MM.1S (cell line): Measurements from ENCODE around the gene CFAP73.
"Not testable (repeated sequence)": the region's sequence is repeated elsewhere in the genome, so short reads cannot be mapped to it uniquely, and the experiment has no call there.

Experiments
- DNase-seq: peaks from one replicate; pipeline ENCODE4 v3.0.0-alpha.2; 2015
- H2AFZ ChIP-seq: fragments of 300-600 bp; sonication (generic); 2 replicates; pipeline ENCODE4 v1.6.0; 2016; ENCODE audit warnings: antibody characterized with exemption, low read length
- H3F3A ChIP-seq: fragments of 300-600 bp; sonication (generic); 2 replicates; pipeline ENCODE4 v1.6.1; 2016; ENCODE audit warnings: mild to moderate bottlenecking, antibody characterized with exemption, low read length, moderate library complexity, mixed read lengths; ENCODE audit not compliant: insufficient read depth
- H3K27ac ChIP-seq: fragments of 300-600 bp; sonication (generic); 2 replicates; pipeline ENCODE4 v1.5.1; 2016; ENCODE audit warnings: mild to moderate bottlenecking, low read length
- H3K27me3 ChIP-seq: fragments of 300-600 bp; sonication (generic); replicated peaks from 2 replicates; pipeline ENCODE4 v1.6.0; 2016; ENCODE audit warnings: low read length; ENCODE audit not compliant: insufficient read depth
- H3K36me3 ChIP-seq: fragments of 300-600 bp; sonication (generic); replicated peaks from 2 replicates; pipeline ENCODE4 v1.6.1; 2016; ENCODE audit warnings: mild to moderate bottlenecking, low read length, mixed read lengths; ENCODE audit not compliant: insufficient read depth
- H3K4me1 ChIP-seq: fragments of 300-600 bp; sonication (generic); 2 replicates; pipeline ENCODE4 v1.6.1; 2016; ENCODE audit warnings: low read length, mixed read lengths
- H3K4me2 ChIP-seq: fragments of 300-600 bp; sonication (generic); 2 replicates; pipeline ENCODE4 v1.6.0; 2016; ENCODE audit warnings: low read depth, low read length
- H3K4me3 ChIP-seq: fragments of 300-600 bp; sonication (generic); 2 replicates; pipeline ENCODE4 v1.5.1; 2016; ENCODE audit warnings: low read length, mixed read lengths
- H3K79me2 ChIP-seq: fragments of 300-600 bp; sonication (generic); 2 replicates; pipeline ENCODE4 v1.6.1; 2016; ENCODE audit warnings: mixed run types, low read length, mixed read lengths
- H3K9ac ChIP-seq: fragments of 300-600 bp; sonication (generic); 2 replicates; pipeline ENCODE4 v1.6.1; 2016; ENCODE audit warnings: low read length, mixed read lengths
- H3K9me2 ChIP-seq: fragments of 300-600 bp; sonication (generic); replicated peaks from 2 replicates; pipeline ENCODE4 v1.6.1; 2016; ENCODE audit warnings: mild to moderate bottlenecking, low read length, mixed read lengths; ENCODE audit not compliant: insufficient read depth
- H3K9me3 ChIP-seq: fragments of 300-600 bp; sonication (generic); replicated peaks from 2 replicates; pipeline ENCODE4 v1.6.1; 2016; ENCODE audit warnings: mild to moderate bottlenecking, low read length, mixed read lengths; ENCODE audit not compliant: insufficient read depth
- H4K20me1 ChIP-seq: fragments of 300-600 bp; sonication (generic); 2 replicates; pipeline ENCODE4 v1.6.1; 2016; ENCODE audit warnings: mild to moderate bottlenecking, low read length, moderate library complexity, mixed read lengths; ENCODE audit not compliant: insufficient read depth
- CTCF ChIP-seq: fragments of 300-600 bp; sonication (generic); IDR thresholded peaks from 2 replicates; pipeline ENCODE4 v1.5.1; 2016; ENCODE audit warnings: antibody characterized with exemption, low read length, mixed read lengths
- EZH2 ChIP-seq: fragments of 300-600 bp; sonication (generic); optimal IDR thresholded peaks from 2 replicates; pipeline ENCODE3; 2017; ENCODE audit warnings: low read depth, mild to moderate bottlenecking, antibody characterized with exemption, low read length, mixed read lengths
- EZH2phosphoT487 ChIP-seq: fragments of 300-600 bp; sonication (generic); IDR thresholded peaks from 2 replicates; pipeline ENCODE4 v1.6.1; 2018; ENCODE audit warnings: antibody characterized with exemption, low read length

Gene CFAP73

DNA sequence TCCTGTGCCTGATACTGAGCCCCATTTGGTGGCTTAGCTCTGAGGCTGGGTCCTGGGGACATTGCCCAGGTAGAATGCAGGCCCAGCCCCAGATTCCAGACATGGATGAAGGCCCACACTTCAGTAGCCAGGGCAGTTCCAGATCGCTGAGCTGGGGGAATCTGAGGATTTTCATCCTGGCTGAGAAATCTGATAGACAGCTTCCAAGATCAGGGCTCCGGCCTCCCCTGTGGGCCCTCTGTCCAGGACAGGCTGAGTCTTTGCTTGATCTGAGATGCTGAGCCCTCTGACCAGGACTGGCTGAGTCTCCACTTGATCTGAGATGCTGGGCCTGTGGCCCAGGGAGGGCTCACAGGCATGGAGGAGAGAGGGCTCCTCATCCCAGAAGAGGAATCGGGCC lies 10.7 kb upstream of the CFAP73 start:
- H3K9me2 ChIP-seq = no peaks in the 10 kb centered on the region

GRCh38 chr12:113140706-113141105 lies 8.8 kb upstream of the CFAP73 start:
- H3F3A ChIP-seq = no peaks in the 10 kb centered on the region
- H3K9me2 ChIP-seq = no peaks in the 10 kb centered on the region
- H3K4me1 ChIP-seq = no peaks in the 10 kb centered on the region
- TF ChIP-seq EZH2 = no peak
- TF ChIP-seq CTCF = no peak
- no peak for TF ChIP-seq EZH2phosphoT487
- no peaks in the 10 kb centered on the region for H3K27me3 ChIP-seq
- no peaks in the 10 kb centered on the region for H4K20me1 ChIP-seq
- H2AFZ ChIP-seq = no peak overlapping the region
- H3K79me2 ChIP-seq = no peaks in the 10 kb centered on the region
- H3K9ac ChIP-seq = no peak overlapping the region
- H3K27ac ChIP-seq = no peak overlapping the region
- no peak overlapping the region for H3K4me2 ChIP-seq
- no peak overlapping the region for H3K4me3 ChIP-seq
- DNase-seq = no peak
- no peaks in the 10 kb centered on the region for H3K9me3 ChIP-seq
- no peaks in the 10 kb centered on the region for H3K36me3 ChIP-seq

More for the DNA sequence above, 10.7 kb upstream of the CFAP73 start:
- Histone ChIP-seq H3K4me2 (no peak overlapping the region), H3K36me3 (no peaks in the 10 kb centered on the region), H3K9ac (no peak overlapping the region), H3K27me3 (no peaks in the 10 kb centered on the region), H4K20me1 (no peaks in the 10 kb centered on the region), H3F3A (no peaks in the 10 kb centered on the region), H3K4me3 (no peak overlapping the region), H3K4me1 (no peaks in the 10 kb centered on the region), H2AFZ (no peak overlapping the region), H3K9me3 (no peaks in the 10 kb centered on the region), H3K79me2 (no peaks in the 10 kb centered on the region), H3K27ac (no peak overlapping the region)
- DNase-seq = no peak
- TF ChIP-seq EZH2phosphoT487 (no peak), EZH2 (no peak), CTCF (no peak)

GRCh38 chr12:113141716-113142115 lies 7.8 kb upstream of the CFAP73 start:
- H3K4me3 ChIP-seq, H3K4me1 ChIP-seq, H2AFZ ChIP-seq, H3K27ac ChIP-seq, H3K27me3 ChIP-seq, H3K4me2 ChIP-seq, H3K36me3 ChIP-seq, H3F3A ChIP-seq, H3K9me2 ChIP-seq, H3K9me3 ChIP-seq, H4K20me1 ChIP-seq, H3K9ac ChIP-seq, H3K79me2 ChIP-seq, DNase-seq: not testable (repeated sequence)

DNA sequence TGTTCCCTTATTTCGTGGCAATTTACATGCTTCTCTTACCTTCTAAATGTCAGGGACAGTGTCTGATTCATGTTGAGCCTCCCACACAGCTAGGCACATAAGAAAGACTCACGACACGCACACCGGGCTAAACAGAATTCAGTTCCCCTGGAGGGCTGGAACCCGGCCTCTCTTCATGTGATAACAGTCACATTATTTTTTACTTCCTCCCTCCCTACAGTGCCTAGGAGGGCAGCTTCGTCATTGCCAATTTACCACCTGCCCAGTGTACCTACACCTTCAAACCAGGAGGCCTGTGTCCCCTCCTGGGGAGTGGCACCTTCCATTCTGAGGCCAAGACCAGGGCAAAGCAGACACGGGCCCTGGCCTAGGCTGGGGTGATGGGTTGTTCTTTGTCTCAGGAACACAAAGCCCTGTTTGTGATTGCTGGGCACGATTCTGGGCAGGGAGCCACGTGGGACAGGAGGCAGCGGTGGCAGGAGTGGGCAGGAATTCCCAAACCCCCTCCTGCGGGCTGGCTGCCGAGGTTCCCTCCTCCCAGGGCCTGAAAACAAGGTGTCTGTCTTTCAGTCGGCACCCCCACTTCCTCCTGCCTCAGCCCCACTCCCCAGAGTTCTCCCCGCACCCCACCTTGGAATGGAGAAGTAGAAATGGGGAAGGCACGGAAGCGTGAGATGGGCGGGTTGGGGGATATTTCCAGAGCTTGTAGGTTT lies 7.2 kb upstream of the CFAP73 start:
- H3K79me2 ChIP-seq = no peaks in the 10 kb centered on the region
- no peaks in the 10 kb centered on the region for H3K36me3 ChIP-seq
- TF ChIP-seq CTCF = no peak
- TF ChIP-seq EZH2 = no peak
- no peak for TF ChIP-seq EZH2phosphoT487
- H3K4me3 ChIP-seq = no peak overlapping the region
- no peaks in the 10 kb centered on the region for H4K20me1 ChIP-seq
- no peak overlapping the region for H3K9ac ChIP-seq
- H3K27ac ChIP-seq = no peak overlapping the region
- no peak overlapping the region for H2AFZ ChIP-seq
- H3F3A ChIP-seq = no peaks in the 10 kb centered on the region
- no peaks in the 10 kb centered on the region for H3K9me3 ChIP-seq
- no peak for DNase-seq
- H3K4me2 ChIP-seq = no peak overlapping the region
- no peaks in the 10 kb centered on the region for H3K9me2 ChIP-seq
- H3K4me1 ChIP-seq = no peaks in the 10 kb centered on the region
- H3K27me3 ChIP-seq = no peaks in the 10 kb centered on the region
